22Rv1 (cell line): ENCODE data around the gene ONECUT3.

Experiments used
- H3K27ac ChIP-seq: fragments of 450-650 bp; 2 replicates; pipeline ENCODE4 v1.5.1; 2017
- CTCF ChIP-seq: fragments of 450-650 bp; IDR thresholded peaks from 2 replicates; pipeline ENCODE4 v1.5.1; 2017; ENCODE audit warnings: mild to moderate bottlenecking
- ZFX ChIP-seq: fragments of 450-650 bp; IDR thresholded peaks from 2 replicates; pipeline ENCODE4 v1.6.1; 2017; ENCODE audit warnings: antibody characterized with exemption, borderline replicate concordance

Gene ONECUT3

GRCh38 chr19:1809678-1810077 is 56.4 kb downstream of the ONECUT3 start:
- TF ChIP-seq CTCF (no peak), ZFX (no peak)
- no peak overlapping the region for H3K27ac ChIP-seq

DNA sequence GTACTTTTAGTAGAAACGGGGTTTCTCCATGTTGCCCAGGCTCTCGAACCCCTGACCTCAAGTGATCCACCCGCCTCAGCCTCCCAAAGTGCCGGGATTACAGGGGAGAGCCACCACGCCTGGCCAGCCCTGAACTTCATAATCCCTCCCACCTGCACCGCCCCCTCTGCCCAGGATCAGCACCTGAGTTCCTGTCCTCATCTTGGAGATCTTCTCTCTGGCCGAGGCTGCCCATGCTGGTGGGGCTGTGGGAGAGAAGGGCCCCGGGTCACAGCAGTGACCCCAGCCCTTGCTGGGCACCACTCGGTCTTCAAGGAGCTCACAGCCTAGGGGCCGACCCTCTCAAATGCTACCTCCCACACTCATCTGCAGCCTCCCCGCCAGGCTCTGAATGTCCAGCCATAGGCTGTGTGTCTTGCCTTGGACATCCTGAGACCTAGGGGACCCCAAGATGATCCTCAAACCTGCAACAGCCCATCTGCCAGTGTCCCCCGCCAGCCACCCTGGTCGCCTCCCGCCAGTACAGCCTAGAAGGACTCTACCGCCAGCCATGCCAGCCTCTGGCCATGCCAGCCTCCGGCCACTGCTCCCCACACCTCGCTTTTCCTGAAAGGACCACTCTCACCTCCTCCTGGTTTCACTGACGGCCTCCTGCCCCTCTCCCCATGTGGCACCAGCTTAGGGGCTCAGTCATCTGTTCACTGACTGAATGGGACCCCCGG is 57.3 kb downstream of the ONECUT3 start:
- TF ChIP-seq CTCF: no peak
- no peak for TF ChIP-seq ZFX
- H3K27ac ChIP-seq: no peak overlapping the region

GRCh38 chr19:1811472-1811894 is 58.2 kb downstream of the ONECUT3 start:
- no peak overlapping the region for H3K27ac ChIP-seq

DNA sequence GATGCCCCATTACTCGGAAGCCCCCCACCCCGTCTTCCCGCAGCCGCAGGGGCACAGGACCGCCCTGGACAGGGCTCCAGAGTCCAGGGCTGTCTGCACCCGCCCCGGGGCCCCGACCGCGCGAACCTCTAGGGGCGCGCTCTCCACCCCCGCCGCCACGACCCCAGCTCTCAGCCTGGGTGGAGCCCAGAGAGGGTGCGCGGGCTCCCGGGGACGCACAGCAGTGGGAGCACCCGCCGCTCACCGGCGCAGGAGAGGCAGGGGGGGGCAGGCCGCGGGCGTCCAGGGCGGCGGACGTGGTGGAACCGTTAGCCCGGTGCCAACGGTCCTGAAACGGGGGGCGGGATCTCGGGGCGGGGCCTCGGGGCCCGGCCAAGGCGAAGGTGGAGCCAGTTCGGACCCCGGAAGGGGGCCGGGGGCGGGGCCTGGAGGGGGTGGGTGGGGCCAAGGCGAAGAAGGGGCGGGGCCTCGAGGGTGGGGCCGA is 58.7 kb downstream of the ONECUT3 start, which contains the start of gene ATP8B3:
Gene ATP8B3 (minus strand): TSS at position 335 of the 484 bp plus-strand sequence. CDS start 540 bp downstream, outside the sequence.
- no peak for TF ChIP-seq ZFX
- TF ChIP-seq CTCF: peak; percentile 14
- H3K27ac ChIP-seq: peak within 1 kb of the TSS; percentile 67

More at GRCh38 chr19:1811472-1811894, 58.2 kb downstream of the ONECUT3 start:
- TF ChIP-seq ZFX: no peak
- no peak for TF ChIP-seq CTCF

DNA sequence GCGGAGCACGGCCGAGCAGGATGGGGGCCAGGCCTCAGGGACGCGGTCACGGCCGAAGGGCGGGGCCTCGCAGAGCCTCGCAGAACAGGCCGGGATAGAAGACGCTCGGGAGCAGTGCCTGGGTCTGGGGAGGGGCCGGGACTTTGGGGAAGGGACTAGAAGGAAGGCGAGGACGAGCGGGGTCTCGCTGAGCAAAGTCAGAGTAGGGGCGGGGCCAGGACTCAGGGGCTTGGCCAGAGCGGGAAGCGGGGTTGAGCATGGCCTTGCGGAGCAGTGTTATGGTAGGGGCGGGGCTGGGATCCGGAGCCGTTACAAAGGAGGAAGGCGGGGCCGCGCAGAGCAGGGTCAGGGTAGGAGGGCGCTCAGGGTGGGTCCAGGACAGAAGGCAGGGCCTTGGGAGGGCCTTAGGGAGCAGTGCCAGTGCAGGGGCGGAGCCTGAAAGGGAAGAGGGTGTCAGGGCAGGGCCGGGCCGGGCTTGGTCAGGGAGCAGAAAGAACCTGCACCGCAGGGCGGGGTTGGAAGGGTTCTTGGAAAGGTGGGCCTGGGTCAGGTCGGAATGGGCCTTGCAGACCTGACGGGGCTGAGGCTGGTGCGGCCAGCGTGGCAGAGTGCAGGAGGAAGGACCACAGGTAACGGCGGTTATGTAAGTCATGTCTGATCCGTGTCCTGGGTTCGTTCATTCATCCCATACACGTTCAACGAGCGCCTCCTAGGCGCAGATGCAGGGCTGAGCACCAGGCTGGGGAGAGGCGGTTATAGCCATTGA is 59.3 kb downstream of the ONECUT3 start:
- TF ChIP-seq CTCF (peak; percentile 84), ZFX (no peak)
- peak overlapping the region; percentile 67 for H3K27ac ChIP-seq

GRCh38 chr19:1813192-1814182 is 60.2 kb downstream of the ONECUT3 start:
- H3K27ac ChIP-seq: peak overlapping the region; percentile 67
- TF ChIP-seq CTCF (peak; percentile 56), ZFX (no peak)
